Uterus (tissue), 2 donors: ENCODE measurements around the gene ABHD10.

Source experiments
- POLR2A ChIP-seq, 2 donors: fragments of 450-650 bp; IDR thresholded peaks; one replicate each; pipeline ENCODE4 v1.6.1; 2016; ENCODE audit warnings: antibody characterized with exemption in 2 of 2, mild to moderate bottlenecking in 1 of 2, moderate library complexity in 1 of 2
- TF ChIP-seq, protein P1 (sequence below), 4 experiments: fragments of 200-600 bp in 2 of 4; fragments of 450-650 bp in 2 of 4; sonication (generic) in 2 of 4; IDR thresholded peaks; one replicate each; pipeline ENCODE4 v1.5.1; 2016 to 2019; ENCODE audit warnings: antibody characterized with exemption in 4 of 4, mild to moderate bottlenecking in 2 of 4, moderate library complexity in 1 of 4

DNA sequence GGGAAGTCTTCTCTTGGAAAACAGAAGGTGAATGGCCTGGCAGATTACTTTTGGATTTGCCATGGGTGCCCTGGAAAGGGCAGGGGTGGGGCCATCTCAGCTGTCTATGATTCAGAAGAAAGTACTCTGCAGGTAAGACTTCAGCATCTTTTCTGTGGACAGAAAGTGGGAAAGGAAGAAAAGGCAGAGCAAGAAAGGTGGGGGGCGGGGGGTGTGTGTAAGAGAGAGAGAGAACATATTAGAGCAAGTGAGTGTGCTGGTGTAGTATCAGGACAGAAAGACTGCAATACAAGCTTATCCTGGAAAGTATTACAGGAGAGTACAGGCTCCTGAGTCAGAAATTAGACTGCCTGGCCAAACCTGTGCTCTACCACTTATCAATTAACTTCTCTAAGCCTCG is 25.4 kb downstream of the ABHD10 start:
- TF ChIP-seq, protein P1, sequence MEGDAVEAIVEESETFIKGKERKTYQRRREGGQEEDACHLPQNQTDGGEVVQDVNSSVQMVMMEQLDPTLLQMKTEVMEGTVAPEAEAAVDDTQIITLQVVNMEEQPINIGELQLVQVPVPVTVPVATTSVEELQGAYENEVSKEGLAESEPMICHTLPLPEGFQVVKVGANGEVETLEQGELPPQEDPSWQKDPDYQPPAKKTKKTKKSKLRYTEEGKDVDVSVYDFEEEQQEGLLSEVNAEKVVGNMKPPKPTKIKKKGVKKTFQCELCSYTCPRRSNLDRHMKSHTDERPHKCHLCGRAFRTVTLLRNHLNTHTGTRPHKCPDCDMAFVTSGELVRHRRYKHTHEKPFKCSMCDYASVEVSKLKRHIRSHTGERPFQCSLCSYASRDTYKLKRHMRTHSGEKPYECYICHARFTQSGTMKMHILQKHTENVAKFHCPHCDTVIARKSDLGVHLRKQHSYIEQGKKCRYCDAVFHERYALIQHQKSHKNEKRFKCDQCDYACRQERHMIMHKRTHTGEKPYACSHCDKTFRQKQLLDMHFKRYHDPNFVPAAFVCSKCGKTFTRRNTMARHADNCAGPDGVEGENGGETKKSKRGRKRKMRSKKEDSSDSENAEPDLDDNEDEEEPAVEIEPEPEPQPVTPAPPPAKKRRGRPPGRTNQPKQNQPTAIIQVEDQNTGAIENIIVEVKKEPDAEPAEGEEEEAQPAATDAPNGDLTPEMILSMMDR (IDR thresholded peaks at IDR 0.05) = no peak
- TF ChIP-seq POLR2A (IDR thresholded peaks at IDR 0.05) = no peak
